Kidney capillary endothelial cell (primary cell): Measurements from ENCODE around the gene ZNF512.
"Not testable (repeated sequence)": the region's sequence is repeated elsewhere in the genome, so short reads cannot be mapped to it uniquely, and the experiment has no call there.

Source experiments
- DNase-seq: peaks from one replicate; pipeline ENCODE4 v3.0.0-alpha.2; 2018; ENCODE audit warnings: low spot score

ZNF512 gene

GRCh38 chr2:27582695-27583389 is at the start of gene ZNF512:
ZNF512 (plus strand) TSS chr2:27583042; CDS start chr2:27583113, 71 bp downstream.
- peak; percentile 85 for DNase-seq

GRCh38 chr2:27537287-27537686 is 45.6 kb upstream of the ZNF512 start:
- no peak for DNase-seq

GRCh38 chr2:27538839-27539450 is 43.9 kb upstream of the ZNF512 start:
- not testable (repeated sequence) for DNase-seq

GRCh38 chr2:27539649-27540048 is 43.2 kb upstream of the ZNF512 start:
- not testable (repeated sequence) for DNase-seq

GRCh38 chr2:27544143-27544821 is 38.6 kb upstream of the ZNF512 start:
- DNase-seq = no peak

GRCh38 chr2:27545348-27546141 is 37.3 kb upstream of the ZNF512 start:
- no peak for DNase-seq

GRCh38 chr2:27549303-27549702 is 33.5 kb upstream of the ZNF512 start:
- no peak for DNase-seq

GRCh38 chr2:27551514-27551913 is 31.3 kb upstream of the ZNF512 start:
- no peak for DNase-seq

- no peak for DNase-seq
Measured at GRCh38 chr2:27552941-27553340, 29.9 kb upstream of the ZNF512 start.

- not testable (repeated sequence) for DNase-seq
Measured at GRCh38 chr2:27554451-27554850, 28.4 kb upstream of the ZNF512 start.

GRCh38 chr2:27559228-27559627 is 23.6 kb upstream of the ZNF512 start:
- no peak for DNase-seq

- no peak for DNase-seq
Measured at GRCh38 chr2:27561060-27561459, 21.8 kb upstream of the ZNF512 start.

GRCh38 chr2:27566628-27567027 is 16.2 kb upstream of the ZNF512 start:
- peak; percentile 94 for DNase-seq

GRCh38 chr2:27569398-27569797 is 13.4 kb upstream of the ZNF512 start:
- DNase-seq = no peak

GRCh38 chr2:27571197-27571596 is 11.6 kb upstream of the ZNF512 start:
- no peak for DNase-seq

- DNase-seq = no peak
Measured at GRCh38 chr2:27571681-27572080, 11.2 kb upstream of the ZNF512 start.

- no peak for DNase-seq
Measured at GRCh38 chr2:27572439-27572838, 10.4 kb upstream of the ZNF512 start.

GRCh38 chr2:27572998-27573429 is 9.8 kb upstream of the ZNF512 start:
- no peak for DNase-seq

- no peak for DNase-seq
Measured at GRCh38 chr2:27573452-27573851, 9.4 kb upstream of the ZNF512 start.

GRCh38 chr2:27581417-27582128 is 1.3 kb upstream of the ZNF512 start:
- DNase-seq = no peak

- no peak for DNase-seq
Measured at GRCh38 chr2:27582129-27582694, 630 bp upstream of the ZNF512 start.
